MM.1S (cell line): Measurements from ENCODE around the gene BCL2.

Experiments
- DNase-seq: peaks from one replicate; pipeline ENCODE4 v3.0.0-alpha.2; 2015
- H2AFZ ChIP-seq: fragments of 300-600 bp; sonication (generic); 2 replicates; pipeline ENCODE4 v1.6.0; 2016; ENCODE audit warnings: antibody characterized with exemption, low read length
- H3F3A ChIP-seq: fragments of 300-600 bp; sonication (generic); 2 replicates; pipeline ENCODE4 v1.6.1; 2016; ENCODE audit warnings: mild to moderate bottlenecking, antibody characterized with exemption, low read length, moderate library complexity, mixed read lengths; ENCODE audit not compliant: insufficient read depth
- H3K27ac ChIP-seq: fragments of 300-600 bp; sonication (generic); 2 replicates; pipeline ENCODE4 v1.5.1; 2016; ENCODE audit warnings: mild to moderate bottlenecking, low read length
- H3K27me3 ChIP-seq: fragments of 300-600 bp; sonication (generic); replicated peaks from 2 replicates; pipeline ENCODE4 v1.6.0; 2016; ENCODE audit warnings: low read length; ENCODE audit not compliant: insufficient read depth
- H3K36me3 ChIP-seq: fragments of 300-600 bp; sonication (generic); replicated peaks from 2 replicates; pipeline ENCODE4 v1.6.1; 2016; ENCODE audit warnings: mild to moderate bottlenecking, low read length, mixed read lengths; ENCODE audit not compliant: insufficient read depth
- H3K4me1 ChIP-seq: fragments of 300-600 bp; sonication (generic); 2 replicates; pipeline ENCODE4 v1.6.1; 2016; ENCODE audit warnings: low read length, mixed read lengths
- H3K4me2 ChIP-seq: fragments of 300-600 bp; sonication (generic); 2 replicates; pipeline ENCODE4 v1.6.0; 2016; ENCODE audit warnings: low read depth, low read length
- H3K4me3 ChIP-seq: fragments of 300-600 bp; sonication (generic); 2 replicates; pipeline ENCODE4 v1.5.1; 2016; ENCODE audit warnings: low read length, mixed read lengths
- H3K79me2 ChIP-seq: fragments of 300-600 bp; sonication (generic); 2 replicates; pipeline ENCODE4 v1.6.1; 2016; ENCODE audit warnings: mixed run types, low read length, mixed read lengths
- H3K9ac ChIP-seq: fragments of 300-600 bp; sonication (generic); 2 replicates; pipeline ENCODE4 v1.6.1; 2016; ENCODE audit warnings: low read length, mixed read lengths
- H3K9me2 ChIP-seq: fragments of 300-600 bp; sonication (generic); replicated peaks from 2 replicates; pipeline ENCODE4 v1.6.1; 2016; ENCODE audit warnings: mild to moderate bottlenecking, low read length, mixed read lengths; ENCODE audit not compliant: insufficient read depth
- H3K9me3 ChIP-seq: fragments of 300-600 bp; sonication (generic); replicated peaks from 2 replicates; pipeline ENCODE4 v1.6.1; 2016; ENCODE audit warnings: mild to moderate bottlenecking, low read length, mixed read lengths; ENCODE audit not compliant: insufficient read depth
- H4K20me1 ChIP-seq: fragments of 300-600 bp; sonication (generic); 2 replicates; pipeline ENCODE4 v1.6.1; 2016; ENCODE audit warnings: mild to moderate bottlenecking, low read length, moderate library complexity, mixed read lengths; ENCODE audit not compliant: insufficient read depth
- CTCF ChIP-seq: fragments of 300-600 bp; sonication (generic); IDR thresholded peaks from 2 replicates; pipeline ENCODE4 v1.5.1; 2016; ENCODE audit warnings: antibody characterized with exemption, low read length, mixed read lengths
- EZH2 ChIP-seq: fragments of 300-600 bp; sonication (generic); optimal IDR thresholded peaks from 2 replicates; pipeline ENCODE3; 2017; ENCODE audit warnings: low read depth, mild to moderate bottlenecking, antibody characterized with exemption, low read length, mixed read lengths
- EZH2phosphoT487 ChIP-seq: fragments of 300-600 bp; sonication (generic); IDR thresholded peaks from 2 replicates; pipeline ENCODE4 v1.6.1; 2018; ENCODE audit warnings: antibody characterized with exemption, low read length

The BCL2 gene

GRCh38 chr18:63177919-63178821 is 141.4 kb downstream of the BCL2 start:
- DNase-seq = no peak
- no peak overlapping the region for H3K27ac ChIP-seq
- no peak overlapping the region for H3K4me2 ChIP-seq
- no peaks in the 10 kb centered on the region for H3K9me2 ChIP-seq
- no peaks in the 10 kb centered on the region for H4K20me1 ChIP-seq
- no peaks in the 10 kb centered on the region for H3K27me3 ChIP-seq
- no peak overlapping the region for H3K9ac ChIP-seq
- no peak overlapping the region for H2AFZ ChIP-seq
- H3K79me2 ChIP-seq = peaks cover 74% of the 10 kb centered on the region
- H3F3A ChIP-seq = no peaks in the 10 kb centered on the region
- no peak overlapping the region for H3K4me3 ChIP-seq
- H3K4me1 ChIP-seq = no peaks in the 10 kb centered on the region
- H3K9me3 ChIP-seq = no peaks in the 10 kb centered on the region
- no peak for TF ChIP-seq EZH2phosphoT487
- no peak for TF ChIP-seq EZH2
- no peak for TF ChIP-seq CTCF
- H3K36me3 ChIP-seq = no peaks in the 10 kb centered on the region

GRCh38 chr18:63177259-63177658 is 142.3 kb downstream of the BCL2 start:
- Histone ChIP-seq H3K36me3 (no peaks in the 10 kb centered on the region), H3K4me3 (no peak overlapping the region), H3K4me1 (no peaks in the 10 kb centered on the region), H2AFZ (no peak overlapping the region), H3K9ac (no peak overlapping the region), H3K27ac (no peak overlapping the region), H3K27me3 (no peaks in the 10 kb centered on the region), H3K79me2 (peaks cover 67% of the 10 kb centered on the region), H3K9me3 (no peaks in the 10 kb centered on the region), H4K20me1 (no peaks in the 10 kb centered on the region), H3K4me2 (no peak overlapping the region), H3K9me2 (no peaks in the 10 kb centered on the region), H3F3A (no peaks in the 10 kb centered on the region)
- no peak for DNase-seq
- TF ChIP-seq EZH2phosphoT487 = no peak
- TF ChIP-seq EZH2 = no peak
- no peak for TF ChIP-seq CTCF

- no peak overlapping the region for H3K27ac ChIP-seq
- no peaks in the 10 kb centered on the region for H3K36me3 ChIP-seq
- no peaks in the 10 kb centered on the region for H3F3A ChIP-seq
- no peak overlapping the region for H3K4me3 ChIP-seq
- no peaks in the 10 kb centered on the region for H3K9me3 ChIP-seq
- no peaks in the 10 kb centered on the region for H3K9me2 ChIP-seq
- no peak for DNase-seq
- no peaks in the 10 kb centered on the region for H3K4me1 ChIP-seq
- H3K4me2 ChIP-seq = no peak overlapping the region
- H4K20me1 ChIP-seq = no peaks in the 10 kb centered on the region
- H3K27me3 ChIP-seq = no peaks in the 10 kb centered on the region
- no peak overlapping the region for H2AFZ ChIP-seq
- H3K9ac ChIP-seq = no peak overlapping the region
- TF ChIP-seq EZH2phosphoT487 = no peak
- TF ChIP-seq EZH2 = no peak
- no peak for TF ChIP-seq CTCF
- peaks cover 62% of the 10 kb centered on the region for H3K79me2 ChIP-seq
These were observed 144.3 kb downstream of the BCL2 start for GRCh38 chr18:63175264-63175663.
